Stimulated activated CD4-positive, alpha-beta T cell treated with anti-CD3 and anti-CD28 coated beads, Interleukin-4, amount 100 ng/mL, for 1 hour (primary cell): ENCODE measurements around the gene ANO5.

Source experiments
- DNase-seq: peaks from one replicate; pipeline ENCODE4 v3.0.0-alpha.2; 2020

The ANO5 gene, protein sequence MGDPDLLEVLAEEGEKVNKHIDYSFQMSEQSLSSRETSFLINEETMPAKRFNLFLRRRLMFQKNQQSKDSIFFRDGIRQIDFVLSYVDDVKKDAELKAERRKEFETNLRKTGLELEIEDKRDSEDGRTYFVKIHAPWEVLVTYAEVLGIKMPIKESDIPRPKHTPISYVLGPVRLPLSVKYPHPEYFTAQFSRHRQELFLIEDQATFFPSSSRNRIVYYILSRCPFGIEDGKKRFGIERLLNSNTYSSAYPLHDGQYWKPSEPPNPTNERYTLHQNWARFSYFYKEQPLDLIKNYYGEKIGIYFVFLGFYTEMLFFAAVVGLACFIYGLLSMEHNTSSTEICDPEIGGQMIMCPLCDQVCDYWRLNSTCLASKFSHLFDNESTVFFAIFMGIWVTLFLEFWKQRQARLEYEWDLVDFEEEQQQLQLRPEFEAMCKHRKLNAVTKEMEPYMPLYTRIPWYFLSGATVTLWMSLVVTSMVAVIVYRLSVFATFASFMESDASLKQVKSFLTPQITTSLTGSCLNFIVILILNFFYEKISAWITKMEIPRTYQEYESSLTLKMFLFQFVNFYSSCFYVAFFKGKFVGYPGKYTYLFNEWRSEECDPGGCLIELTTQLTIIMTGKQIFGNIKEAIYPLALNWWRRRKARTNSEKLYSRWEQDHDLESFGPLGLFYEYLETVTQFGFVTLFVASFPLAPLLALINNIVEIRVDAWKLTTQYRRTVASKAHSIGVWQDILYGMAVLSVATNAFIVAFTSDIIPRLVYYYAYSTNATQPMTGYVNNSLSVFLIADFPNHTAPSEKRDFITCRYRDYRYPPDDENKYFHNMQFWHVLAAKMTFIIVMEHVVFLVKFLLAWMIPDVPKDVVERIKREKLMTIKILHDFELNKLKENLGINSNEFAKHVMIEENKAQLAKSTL

DNA sequence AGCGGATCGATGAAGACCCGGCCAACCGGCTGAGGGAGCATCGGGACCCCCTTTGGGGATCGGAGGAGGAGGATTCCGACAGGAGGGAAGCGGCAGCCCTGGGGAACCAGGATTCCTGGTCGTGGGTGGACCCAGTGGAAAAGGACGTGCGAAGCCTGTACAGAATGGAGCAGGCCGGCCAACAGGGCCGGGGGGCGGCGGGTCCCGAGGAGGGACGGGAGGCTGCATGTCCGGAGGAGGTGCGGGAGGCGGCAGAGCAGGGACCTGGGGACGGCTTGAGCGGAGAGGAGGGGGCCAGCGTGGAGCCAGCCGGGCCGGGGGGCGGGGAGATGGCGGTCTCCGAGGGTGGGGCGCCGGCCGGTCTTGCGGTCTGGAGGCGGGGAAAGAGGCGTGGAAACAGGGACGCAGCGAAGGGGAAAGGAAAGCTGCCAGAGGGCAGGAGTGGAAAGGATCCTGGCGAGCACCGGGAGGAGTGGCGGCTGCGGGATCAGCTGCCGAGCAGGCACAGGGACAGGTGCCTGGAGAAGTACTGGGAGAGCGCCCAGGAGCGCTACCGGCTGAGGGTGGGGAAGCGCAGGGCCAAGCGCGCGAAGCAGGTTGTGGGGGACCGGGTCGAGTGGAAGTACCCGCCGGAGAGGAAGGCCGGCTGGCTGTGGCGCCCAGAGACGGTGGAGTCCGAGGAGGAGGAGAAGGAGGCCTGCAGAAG lies at the start of gene ANO5:
TSS of gene ANO5 (plus strand) at position 444 of the 706 bp plus-strand sequence. CDS start 408 bp downstream, outside the sequence.
- no peak for DNase-seq

DNA sequence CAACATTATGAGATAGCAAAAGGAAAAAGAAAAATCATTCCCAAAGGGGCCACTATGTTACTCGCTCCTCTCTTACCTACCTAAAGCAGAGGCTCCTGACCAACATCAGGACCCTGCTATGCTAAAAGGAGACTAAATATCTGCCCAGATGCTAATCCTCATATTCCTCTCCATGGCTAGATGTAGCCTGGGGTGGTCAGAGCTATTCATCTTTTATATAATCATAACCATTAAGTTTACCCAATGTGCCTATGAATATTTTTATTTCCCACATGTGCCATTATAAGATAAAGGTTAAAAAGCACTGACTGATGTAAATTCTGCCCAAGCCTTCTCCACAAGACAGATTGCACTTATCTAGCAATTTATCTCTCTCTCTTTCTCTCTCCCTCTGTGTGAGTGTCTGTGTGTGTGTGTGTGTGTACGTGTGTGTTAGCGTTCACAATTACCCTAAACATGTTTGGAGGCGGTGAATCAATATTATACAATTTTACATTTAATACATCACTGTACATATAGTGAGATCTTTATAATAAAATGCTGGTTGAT lies 41.2 kb upstream of the ANO5 start:
- DNase-seq = no peak

DNA sequence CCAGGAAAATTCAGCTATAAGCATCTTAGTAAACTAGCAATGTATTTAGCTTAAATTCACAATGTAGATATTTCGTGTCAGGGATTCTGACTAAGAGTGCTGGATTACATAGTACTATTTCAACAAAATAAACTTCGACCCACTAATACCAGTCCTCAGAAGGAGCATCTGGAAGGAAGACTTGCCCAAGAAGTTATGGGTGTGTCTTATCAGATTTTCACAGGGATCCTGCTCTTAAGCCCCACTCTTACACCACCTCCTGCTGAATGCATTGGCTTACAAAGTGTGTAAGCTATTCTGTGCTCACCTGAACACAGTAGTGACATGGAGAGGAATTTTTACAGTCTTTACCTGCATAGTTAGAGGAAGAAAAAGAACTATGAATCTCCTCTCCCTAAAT lies 35.4 kb upstream of the ANO5 start:
- no peak for DNase-seq

DNA sequence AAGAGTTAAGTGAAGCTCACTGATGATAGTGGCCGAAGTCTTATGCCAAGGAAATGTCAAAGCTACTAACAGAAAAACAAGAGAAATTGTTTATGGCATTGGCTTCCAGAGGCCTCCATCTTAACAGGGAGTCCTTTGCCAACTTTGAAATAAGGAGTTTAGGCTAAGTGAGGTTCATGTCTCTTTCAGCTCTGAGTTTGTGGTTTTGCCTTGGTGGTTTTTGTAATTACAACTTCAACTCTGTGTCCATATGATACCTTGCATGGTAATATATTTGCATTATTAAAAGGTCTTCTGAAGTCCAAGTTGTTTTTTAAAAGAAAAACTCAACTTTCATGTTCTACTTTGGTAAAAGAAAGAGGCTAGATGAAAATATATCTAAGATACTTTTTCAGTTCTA lies 31.4 kb upstream of the ANO5 start:
- no peak for DNase-seq

DNA sequence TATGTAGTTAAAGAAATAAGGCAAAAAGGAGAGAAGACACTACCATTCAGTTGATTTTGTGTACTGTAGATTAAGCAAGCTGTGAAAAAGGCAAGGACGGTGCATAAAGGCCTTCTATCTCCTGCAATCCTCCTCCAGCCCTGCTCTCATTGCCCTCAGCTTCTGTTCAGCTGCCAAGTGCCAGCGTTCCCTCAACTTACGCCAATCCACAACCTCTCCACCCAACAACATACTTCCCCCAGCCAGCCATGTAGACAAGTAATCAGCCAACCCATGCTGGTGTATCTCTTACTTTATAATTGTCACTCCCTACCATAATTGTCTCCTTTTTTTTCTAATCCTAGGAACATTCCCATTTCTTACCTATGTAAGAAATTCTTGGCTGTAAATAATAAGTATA lies 30.1 kb upstream of the ANO5 start:
- DNase-seq = no peak

DNA sequence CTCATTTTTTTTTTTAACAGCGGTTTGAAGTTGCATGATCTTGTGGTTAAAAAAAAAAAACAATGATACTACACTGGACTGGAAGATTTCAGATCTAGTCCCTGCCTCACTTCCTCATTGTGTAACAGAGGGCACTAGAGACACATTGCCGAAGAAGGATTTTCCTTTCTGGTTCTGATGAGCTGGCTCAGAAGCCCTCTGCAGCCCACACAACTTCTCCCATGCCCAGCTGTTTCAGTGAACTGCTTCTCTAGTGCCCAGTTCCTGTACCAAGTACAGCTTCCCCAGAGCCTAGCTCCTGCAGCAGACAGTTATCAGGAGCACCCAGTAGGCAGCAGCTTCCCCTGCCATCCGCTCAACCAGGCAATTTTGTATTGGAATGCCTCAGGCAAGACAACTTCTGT lies 29.5 kb upstream of the ANO5 start:
- no peak for DNase-seq

DNA sequence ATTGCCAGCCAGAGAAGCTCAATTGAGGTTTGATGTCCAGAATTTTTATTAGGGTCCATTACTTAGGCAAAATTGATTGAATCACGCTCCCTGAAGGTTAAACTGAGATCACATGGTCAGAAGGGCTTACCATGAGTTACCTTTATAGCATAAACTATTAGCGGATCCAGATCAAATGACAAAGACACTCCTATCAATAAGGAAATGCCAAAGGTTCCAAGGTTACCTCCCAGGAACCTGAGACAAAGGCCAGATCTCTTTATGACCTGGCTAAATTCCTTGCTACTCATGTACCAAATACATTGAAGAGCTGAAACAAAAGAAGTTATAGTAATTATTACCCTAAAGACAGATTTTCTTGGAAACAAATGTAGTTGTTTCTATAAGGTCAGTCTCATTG lies 27.8 kb upstream of the ANO5 start:
- no peak for DNase-seq

DNA sequence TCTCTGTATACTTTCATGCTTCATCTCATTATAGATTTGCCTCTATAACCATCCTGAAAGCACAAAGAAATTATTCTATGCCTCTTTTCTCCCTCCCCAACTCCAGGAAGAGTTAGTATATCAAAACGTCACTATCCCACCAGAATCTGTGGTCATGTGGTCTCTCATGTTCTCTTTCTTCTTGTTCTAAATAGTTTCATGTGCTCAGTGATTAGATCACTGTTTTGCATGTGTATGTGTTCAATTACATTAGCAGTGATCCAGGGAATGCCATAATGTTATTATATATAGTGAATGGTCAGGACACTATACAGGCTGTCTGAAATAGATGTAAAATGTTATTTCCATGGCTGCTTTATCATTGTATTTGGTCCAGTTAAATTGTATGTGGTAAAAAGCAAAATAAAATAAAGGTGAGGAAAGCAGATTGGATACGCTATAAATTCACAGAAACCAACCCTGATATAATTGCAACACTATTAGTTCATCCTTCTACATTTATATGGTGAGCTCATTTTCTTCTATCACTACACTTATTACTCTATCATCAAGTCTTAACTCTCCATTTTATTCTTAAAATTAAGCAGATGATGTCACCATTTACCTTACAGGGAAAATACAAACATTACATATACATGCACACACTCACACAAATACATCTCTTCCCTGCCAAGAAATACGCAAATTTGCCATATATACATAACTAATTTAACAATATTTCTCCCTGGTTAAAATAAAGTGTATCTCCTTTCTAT lies 26.9 kb upstream of the ANO5 start:
- DNase-seq = no peak

DNA sequence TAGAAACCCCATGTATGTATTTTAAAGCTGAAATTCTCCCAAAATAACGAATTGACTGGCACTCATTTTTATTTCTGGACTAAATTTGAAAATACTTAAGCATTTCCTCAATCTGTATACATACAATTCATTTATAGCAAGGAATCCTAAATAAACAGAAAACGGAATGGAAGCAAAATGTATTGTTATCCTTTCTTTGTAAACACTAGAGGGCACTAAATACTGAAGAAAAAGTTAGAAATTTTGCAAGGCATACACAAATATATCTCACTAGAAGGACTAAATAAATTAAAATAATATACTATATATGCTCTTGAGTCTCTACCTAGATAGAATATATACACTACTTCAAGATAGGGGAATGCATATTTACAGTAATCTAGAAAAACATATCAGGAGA lies 23.1 kb upstream of the ANO5 start:
- no peak for DNase-seq

DNA sequence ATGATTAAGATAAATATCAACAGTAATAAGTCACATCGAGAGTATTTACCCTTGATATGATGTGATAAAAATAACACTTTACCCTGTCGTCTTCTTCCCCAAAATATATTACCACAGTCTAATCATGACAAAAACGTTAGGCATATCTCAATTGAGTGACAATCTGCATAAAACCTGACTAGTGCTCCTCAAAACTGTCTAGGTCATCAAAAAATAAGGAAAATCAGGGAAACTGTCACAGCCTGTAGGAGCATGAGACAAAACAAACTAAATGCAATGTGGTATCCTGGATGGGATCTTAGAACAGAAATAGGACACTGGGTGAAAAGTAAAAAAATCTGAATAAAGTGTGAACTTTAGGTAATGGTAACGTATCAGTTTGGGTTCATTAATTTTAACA lies 19.4 kb upstream of the ANO5 start:
- no peak for DNase-seq

DNA sequence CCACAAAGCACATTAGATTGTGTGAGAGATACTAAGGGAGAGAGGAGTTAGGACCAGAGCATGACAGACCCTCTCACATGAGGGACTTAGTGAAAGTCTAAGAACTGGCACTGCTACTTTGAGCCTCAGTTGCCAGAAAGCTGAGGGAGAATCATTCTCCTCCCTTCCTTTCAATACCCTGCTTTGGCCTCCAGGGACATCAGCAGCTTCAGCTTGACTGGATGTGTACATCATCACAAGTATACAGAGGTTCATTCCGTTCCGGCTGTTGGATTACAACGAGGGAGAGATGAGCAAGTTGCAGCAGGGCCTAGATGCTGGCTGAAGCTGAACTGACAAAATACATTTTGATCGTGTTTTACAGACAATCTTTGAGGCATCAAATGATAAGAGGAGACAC lies 15.7 kb upstream of the ANO5 start:
- DNase-seq = no peak

DNA sequence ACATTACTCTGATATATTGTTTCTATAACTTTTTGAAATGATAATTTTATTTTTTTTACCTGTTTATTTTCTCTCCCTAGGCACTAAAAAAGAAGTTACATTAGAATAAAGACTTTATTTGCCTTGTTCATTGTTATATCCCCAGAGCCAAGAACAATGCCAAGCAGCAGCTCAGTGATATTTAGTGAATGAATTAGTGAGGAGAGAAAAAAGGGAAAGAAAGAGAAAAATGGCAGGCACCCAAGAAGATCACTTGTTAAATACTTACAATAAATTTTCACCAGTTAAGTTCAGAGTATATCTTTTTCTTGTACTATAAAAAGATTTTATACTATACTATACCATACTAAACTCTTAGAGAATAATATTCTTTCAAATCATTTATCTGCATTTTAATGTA lies 13.3 kb upstream of the ANO5 start:
- no peak for DNase-seq

DNA sequence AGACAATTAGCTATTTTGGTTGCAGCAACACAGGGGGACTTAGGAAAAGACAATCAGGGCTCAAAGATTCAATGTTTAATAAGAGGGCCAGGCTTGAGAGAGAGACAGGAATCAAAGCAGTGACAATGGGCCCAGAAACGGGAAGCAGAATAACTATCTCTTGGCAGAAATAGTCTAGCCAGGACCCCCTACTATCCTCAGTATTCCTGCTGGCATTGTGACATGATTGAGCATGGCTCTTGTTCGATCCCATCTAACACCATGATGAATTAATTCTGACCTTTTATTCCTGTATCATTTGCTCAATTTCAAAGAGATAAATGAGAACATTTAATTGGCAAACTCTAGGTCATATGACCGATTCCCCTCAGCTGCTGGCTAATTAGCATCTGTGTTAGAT lies 12.8 kb upstream of the ANO5 start:
- DNase-seq = no peak

DNA sequence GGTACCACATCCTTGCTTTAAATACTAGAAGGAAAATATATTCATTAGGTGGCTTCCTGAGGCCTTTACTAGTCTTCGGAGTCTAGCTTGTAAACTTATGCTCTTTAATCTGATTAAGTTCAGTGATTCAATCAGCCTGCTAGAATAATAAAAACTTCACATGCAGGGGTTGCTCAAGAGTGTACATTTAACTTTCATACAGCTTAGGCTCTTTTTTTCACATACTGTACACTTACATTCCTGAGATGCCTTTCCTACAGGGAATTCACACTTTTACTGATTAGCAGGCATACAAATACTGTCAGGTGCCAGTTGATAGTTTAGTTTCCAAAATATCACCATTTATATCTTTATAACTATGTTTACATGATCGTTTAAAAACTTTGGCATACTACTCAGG lies 3.2 kb upstream of the ANO5 start:
- DNase-seq = no peak

DNA sequence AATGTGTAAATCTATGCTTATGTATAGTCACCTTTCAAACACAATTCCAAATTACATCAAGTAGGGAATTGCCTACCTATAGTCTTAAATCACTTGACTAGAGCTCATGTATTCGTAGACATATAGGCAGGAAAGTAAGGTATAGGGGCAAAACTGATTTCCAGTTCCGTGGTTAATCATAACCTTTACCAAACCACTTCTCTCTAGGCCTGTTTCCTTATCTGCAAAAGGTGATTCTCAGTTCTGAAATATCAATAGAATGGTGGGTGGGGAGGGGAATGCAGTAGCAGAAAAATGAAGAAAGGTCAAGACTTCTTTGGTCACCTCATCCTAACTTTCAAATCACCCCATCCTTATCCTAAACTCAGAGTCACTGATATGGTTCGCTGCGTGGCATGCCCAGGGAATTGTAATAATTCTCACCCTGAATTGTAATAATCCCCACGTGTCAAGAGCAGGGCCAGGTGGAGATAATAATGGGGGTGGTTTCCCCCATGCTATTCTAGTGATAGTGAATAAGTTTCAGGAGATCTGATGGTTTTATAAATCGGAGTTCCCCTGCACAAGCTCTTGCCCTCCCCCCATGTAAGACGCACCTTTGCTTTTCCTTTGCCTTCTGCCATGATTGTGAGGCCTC lies 1.9 kb upstream of the ANO5 start:
- DNase-seq = no peak

DNA sequence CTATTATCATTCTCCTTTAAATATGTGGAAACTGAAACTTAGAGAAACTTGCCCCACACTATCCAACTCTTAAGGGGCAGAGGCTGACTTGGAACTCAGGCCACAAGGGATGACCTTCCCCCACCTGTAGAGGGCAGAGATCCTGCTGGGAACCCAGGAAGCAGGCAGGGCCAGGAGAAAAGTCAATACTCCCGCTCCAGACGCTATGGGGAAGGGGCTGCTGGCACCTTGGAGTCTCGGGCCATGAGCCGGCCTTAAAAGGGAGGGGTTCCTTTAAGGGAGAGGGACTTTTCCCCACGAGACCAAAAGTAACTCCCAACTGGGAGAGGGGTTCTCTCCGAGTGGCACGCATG lies 620 bp upstream of the ANO5 start:
- DNase-seq = no peak

DNA sequence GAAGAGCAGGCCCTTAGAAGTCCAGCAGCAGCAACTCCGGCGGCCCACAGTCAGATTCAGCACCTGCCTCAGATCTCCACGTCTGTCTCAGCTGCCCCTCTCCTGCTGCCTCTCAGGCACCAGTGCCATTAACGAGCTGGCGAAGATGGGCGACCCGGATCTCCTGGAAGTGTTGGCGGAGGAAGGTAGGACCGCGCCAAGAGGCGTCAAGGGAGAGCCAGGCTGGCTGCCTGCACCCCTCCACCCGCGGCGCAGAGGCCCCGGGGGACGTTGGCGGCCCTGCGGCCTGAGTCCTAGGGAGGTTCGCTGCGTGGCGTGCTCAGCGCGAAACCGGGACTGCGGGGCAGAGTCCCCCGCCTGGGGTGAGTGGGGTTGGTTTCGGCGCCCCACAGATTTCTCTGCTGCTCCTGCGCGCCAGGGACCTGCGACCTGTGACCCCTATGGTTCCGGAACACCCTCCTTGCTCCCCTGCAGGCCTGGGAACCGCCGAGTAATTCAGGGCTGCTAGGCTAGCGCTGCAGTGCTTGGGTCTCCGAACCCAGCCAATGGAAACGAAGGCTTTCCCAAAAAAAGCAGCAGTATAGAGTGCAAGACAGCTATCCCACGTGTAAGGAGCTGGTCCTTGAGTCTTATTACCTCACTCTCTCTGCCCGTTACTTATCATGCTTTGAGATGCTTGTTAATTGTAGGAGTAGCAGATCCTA lies 615 bp downstream of the ANO5 start:
- DNase-seq = no peak

DNA sequence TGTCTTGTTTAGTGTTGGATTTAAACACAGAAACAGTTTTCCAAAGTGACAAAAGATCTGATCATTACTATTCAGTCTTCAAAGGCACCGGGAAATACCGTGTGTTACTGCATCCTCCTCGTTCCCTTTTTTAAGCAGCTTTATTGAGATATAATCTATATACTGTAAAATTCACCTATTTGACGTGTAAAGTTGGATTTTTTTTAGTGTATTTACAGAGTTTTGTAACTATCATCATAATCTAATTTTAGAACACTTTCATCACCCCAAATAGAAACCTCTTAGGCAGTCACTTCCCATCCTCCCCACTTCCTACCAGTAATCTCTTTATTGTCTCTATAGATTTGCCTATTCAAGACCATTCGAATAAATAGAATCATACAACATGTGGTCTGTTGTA lies 1.4 kb downstream of the ANO5 start:
- no peak for DNase-seq

DNA sequence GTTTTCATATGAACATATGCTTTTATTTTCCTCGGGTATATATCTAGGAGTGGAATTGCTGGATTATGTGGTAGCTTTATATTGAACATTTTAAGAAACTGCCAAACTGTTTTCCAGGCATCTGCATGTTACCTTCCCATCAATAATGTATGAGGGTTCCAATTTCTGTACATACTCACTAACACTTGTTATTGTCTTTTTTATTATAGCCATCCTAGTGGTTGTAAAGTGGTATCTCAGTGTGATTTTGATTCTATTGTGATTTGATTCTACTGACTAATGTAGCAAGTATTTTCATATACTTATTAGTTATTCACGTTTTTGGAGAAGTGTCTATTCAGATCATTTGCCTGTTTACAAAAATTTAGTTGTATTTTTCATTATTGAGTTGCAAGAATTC lies 2.0 kb downstream of the ANO5 start:
- no peak for DNase-seq

DNA sequence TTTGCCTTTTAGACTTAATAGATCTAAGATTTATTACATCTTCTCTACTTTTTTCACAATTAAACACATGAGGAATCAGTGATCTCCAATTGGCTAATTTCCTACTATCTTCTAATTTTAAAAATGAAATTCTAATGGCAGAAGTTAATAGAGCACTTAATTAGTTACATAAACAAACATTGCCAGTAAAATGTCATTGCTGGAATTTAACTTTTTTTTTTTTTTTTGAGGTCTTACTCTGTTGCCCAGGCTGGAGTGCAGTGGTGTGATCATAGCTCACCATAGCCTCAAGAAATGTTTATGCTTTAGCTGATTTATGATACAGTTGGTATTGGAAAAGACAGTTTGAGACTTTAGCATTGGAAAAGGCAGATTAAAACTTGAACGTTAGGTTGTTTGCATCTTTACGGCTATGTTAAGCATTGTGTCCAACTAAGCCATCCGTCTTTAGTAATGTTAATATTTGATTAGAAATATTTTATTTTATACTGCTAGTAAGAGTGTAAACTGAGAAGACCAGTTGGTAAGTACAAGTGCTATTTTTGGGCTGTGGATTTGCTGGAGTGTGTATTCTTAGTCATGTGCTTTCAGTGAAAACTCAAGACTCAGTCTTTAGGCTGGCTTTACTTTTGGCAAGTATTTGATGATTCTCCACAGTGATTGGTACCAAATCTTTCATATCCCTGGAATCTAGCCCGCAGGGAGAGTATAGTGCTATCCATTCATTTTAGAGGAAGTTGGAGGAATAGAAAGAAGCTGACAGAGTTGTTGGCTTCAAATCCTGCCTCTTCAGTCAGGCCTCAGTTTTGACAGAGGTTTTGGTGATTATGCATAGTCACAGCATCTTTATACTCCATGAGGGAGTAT lies 4.5 kb downstream of the ANO5 start:
- no peak for DNase-seq
